Measurements from ENCODE around the gene ENHO. TPM values are rescaled to one million over a fixed set of nuclear protein-coding genes. Genes with fewer than 3 reads are reported as not detected.

The ENHO gene
- total RNA-seq, 5 donors from 2014 or later (not counting 1 experiment from before 2014, with no cell fraction given), result 0.32 to 0.35 TPM; not detected in 3

DNA sequence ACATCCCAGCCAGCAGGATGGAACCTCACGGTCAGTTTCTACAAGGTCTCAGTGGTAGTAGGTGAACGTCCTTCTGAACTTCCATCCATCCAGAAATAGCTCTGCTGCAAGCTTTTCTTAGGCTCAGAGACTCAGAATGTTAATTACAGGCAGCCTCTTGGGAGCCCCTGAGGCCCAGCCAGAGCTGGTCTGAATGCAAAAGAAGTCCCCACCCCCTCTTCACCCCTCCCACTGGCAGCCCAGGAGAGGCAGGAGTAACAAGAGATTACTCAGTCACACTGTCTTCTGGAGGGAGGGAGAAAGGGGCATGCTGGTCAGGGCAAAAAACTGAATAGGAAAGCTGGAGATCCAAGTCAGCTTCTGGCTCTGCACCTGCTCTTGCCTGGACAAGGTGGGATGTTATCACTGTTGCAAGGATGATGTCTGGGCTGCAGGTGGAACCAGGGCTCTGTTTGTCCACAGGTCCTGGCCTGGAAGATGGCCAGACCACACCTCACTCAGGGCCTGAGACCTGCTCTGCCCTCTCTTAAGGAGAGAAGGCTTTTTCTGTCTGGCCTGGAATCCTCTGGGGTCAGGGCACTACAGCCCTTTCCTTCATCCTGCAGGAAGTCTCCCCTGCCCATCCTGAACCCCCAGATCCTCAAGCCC is 9.1 kb downstream of the ENHO start:
- no peak for DNase-seq
- Mint-ChIP-seq H3K27ac (no peak overlapping the region), H3K36me3 (no peaks in the 10 kb centered on the region), H3K4me1 (no peaks in the 10 kb centered on the region), H3K9me3 (no peaks in the 10 kb centered on the region), H3K27me3 (no peaks in the 10 kb centered on the region), H3K4me3 (no peak overlapping the region)
- ATAC-seq (replicated peaks in 1 of 4), result no peak
- WGBS (ENCODE audit: insufficient coverage), result 100% methylated on average over 1 of the region's 2 CpGs
- ChIA-PET POLR2A (no interaction called here), CTCF (no interaction called here)
- Histone ChIP-seq H3K27me3 (replicated peaks in 1 of 2; ENCODE audit: control insufficient read depth in 2 of 2, extremely low read depth in 1 of 2, insufficient read depth in 2 of 2, low read length in 1 of 2) (peaks cover 0 to 6% of the 10 kb centered on the region in 2 experiments), H3K36me3 (ENCODE audit: control insufficient read depth in 2 of 2, extremely low read depth in 1 of 2, insufficient read depth in 1 of 2, low read length in 1 of 2) (no peaks in the 10 kb centered on the region), H3K9me3 (no peaks in the 10 kb centered on the region), H3K4me1 (ENCODE audit: control insufficient read depth in 1 of 2, extremely low read depth in 1 of 2, insufficient read depth in 2 of 2, low read length in 2 of 2) (no peaks in the 10 kb centered on the region), H3K27ac (ENCODE audit: low read length) (no peak overlapping the region), H3K4me3 (ENCODE audit: control insufficient read depth in 1 of 2, extremely low read depth in 1 of 2, low read length in 1 of 2) (no peak overlapping the region)

DNA sequence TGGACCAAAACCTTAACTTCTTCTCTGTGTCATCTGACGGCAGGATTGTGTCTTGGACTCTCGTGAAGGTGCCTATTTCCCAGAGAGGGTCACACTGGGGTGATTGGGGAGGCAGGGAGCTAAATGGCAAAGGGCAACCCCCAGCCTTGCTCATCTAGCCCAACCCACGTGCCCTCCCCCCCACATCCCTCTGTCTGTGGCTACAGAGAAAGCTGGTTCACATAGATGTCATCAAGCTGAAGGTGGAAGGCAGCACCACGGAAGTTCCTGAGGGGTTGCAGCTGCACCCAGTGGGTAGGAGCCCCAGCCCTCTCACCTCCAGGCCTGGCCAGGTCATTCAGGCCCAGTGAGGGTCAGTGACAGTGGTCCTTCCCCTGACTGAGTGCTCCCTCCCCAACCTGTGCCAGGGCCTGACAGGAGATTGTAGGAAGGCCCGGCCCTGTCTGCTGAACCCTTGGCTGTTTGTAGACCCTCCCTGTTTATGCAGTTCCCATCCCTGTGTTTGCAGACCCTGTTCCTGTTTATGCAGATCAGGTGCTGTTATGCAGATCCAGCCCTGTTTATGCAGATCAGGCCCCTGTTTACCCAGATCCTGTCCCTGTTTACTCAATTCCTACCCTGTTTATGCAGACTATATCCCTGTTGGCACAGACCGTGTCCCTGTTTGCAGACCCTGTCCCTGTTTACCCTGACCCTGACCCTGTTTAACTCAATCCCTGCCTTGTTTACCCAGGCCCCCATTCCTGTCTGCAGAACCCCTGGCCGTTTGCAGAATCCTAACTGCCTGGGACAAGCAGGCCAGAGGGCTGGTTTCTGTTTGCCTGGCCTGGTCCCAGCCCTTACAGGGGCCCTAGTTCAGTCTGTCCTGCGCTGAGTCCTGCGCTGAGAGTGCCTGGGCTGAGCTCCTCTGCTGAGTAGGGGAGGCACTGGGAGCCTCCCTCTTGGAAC is 10.4 kb downstream of the ENHO start:
- ChIA-PET POLR2A (no interaction called here), CTCF (interaction anchor here in 1 of 2 donors (0.5 kb wide), 1 partner anchor 1420 kb away, joined by 3 read pairs; no protein-coding TSS in a partner anchor)
- 70% methylated on average over 6 of the region's 9 CpGs for WGBS (ENCODE audit: insufficient coverage)
- H3K36me3 ChIP-seq (ENCODE audit: control insufficient read depth in 2 of 2, extremely low read depth in 1 of 2, insufficient read depth in 1 of 2, low read length in 1 of 2), result no peaks in the 10 kb centered on the region
- H3K4me3 ChIP-seq (ENCODE audit: control insufficient read depth in 1 of 2, extremely low read depth in 1 of 2, low read length in 1 of 2), result no peak overlapping the region
- no peak overlapping the region for H3K4me3 Mint-ChIP-seq
- H3K27me3 ChIP-seq (replicated peaks in 1 of 2; ENCODE audit: control insufficient read depth in 2 of 2, extremely low read depth in 1 of 2, insufficient read depth in 2 of 2, low read length in 1 of 2), result peaks cover 0 to 4% of the 10 kb centered on the region in 2 experiments
- no peaks in the 10 kb centered on the region for H3K36me3 Mint-ChIP-seq
- no peaks in the 10 kb centered on the region for H3K27me3 Mint-ChIP-seq
- DNase-seq (no peak), ATAC-seq (replicated peaks in 1 of 4) (no peak)
- no peaks in the 10 kb centered on the region for H3K4me1 Mint-ChIP-seq
- H3K27ac ChIP-seq (ENCODE audit: low read length), result no peak overlapping the region
- H3K27ac Mint-ChIP-seq, result no peak overlapping the region
- H3K4me1 ChIP-seq (ENCODE audit: control insufficient read depth in 1 of 2, extremely low read depth in 1 of 2, insufficient read depth in 2 of 2, low read length in 2 of 2), result no peaks in the 10 kb centered on the region
- no peaks in the 10 kb centered on the region for H3K9me3 ChIP-seq
- no peaks in the 10 kb centered on the region for H3K9me3 Mint-ChIP-seq

GRCh38 chr9:34510497-34511468 is 12.0 kb downstream of the ENHO start:
- Mint-ChIP-seq H3K9me3 (no peaks in the 10 kb centered on the region), H3K27me3 (no peaks in the 10 kb centered on the region), H3K4me1 (no peaks in the 10 kb centered on the region), H3K4me3 (no peak overlapping the region), H3K27ac (no peak overlapping the region), H3K36me3 (no peaks in the 10 kb centered on the region)
- ChIA-PET CTCF (no interaction called here), POLR2A (no interaction called here)
- ATAC-seq (replicated peaks in 1 of 4) (no peak), DNase-seq (no peak)
- no peak overlapping the region for H3K4me3 ChIP-seq (ENCODE audit: control insufficient read depth in 1 of 2, extremely low read depth in 1 of 2, low read length in 1 of 2)
- no peak overlapping the region for H3K27ac ChIP-seq (ENCODE audit: low read length)
- no peaks in the 10 kb centered on the region for H3K9me3 ChIP-seq
- 88% methylated on average over 3 of the region's 13 CpGs for WGBS (ENCODE audit: insufficient coverage)
- H3K4me1 ChIP-seq (ENCODE audit: control insufficient read depth in 1 of 2, extremely low read depth in 1 of 2, insufficient read depth in 2 of 2, low read length in 2 of 2), result no peaks in the 10 kb centered on the region
- no peaks in the 10 kb centered on the region for H3K36me3 ChIP-seq (ENCODE audit: control insufficient read depth in 2 of 2, extremely low read depth in 1 of 2, insufficient read depth in 1 of 2, low read length in 1 of 2)
- peaks cover 0 to 8% of the 10 kb centered on the region in 2 experiments for H3K27me3 ChIP-seq (replicated peaks in 1 of 2; ENCODE audit: control insufficient read depth in 2 of 2, extremely low read depth in 1 of 2, insufficient read depth in 2 of 2, low read length in 1 of 2)

GRCh38 chr9:34508951-34509350 is 13.8 kb downstream of the ENHO start:
- Mint-ChIP-seq H3K27me3 (no peaks in the 10 kb centered on the region), H3K4me1 (no peaks in the 10 kb centered on the region), H3K27ac (no peak overlapping the region), H3K36me3 (no peaks in the 10 kb centered on the region), H3K4me3 (no peak overlapping the region), H3K9me3 (no peaks in the 10 kb centered on the region)
- Histone ChIP-seq H3K27ac (ENCODE audit: low read length) (no peak overlapping the region), H3K4me3 (ENCODE audit: control insufficient read depth in 1 of 2, extremely low read depth in 1 of 2, low read length in 1 of 2) (no peak overlapping the region), H3K27me3 (replicated peaks in 1 of 2; ENCODE audit: control insufficient read depth in 2 of 2, extremely low read depth in 1 of 2, insufficient read depth in 2 of 2, low read length in 1 of 2) (peaks cover 0 to 4% of the 10 kb centered on the region in 2 experiments), H3K9me3 (no peaks in the 10 kb centered on the region), H3K4me1 (ENCODE audit: control insufficient read depth in 1 of 2, extremely low read depth in 1 of 2, insufficient read depth in 2 of 2, low read length in 2 of 2) (no peaks in the 10 kb centered on the region), H3K36me3 (ENCODE audit: control insufficient read depth in 2 of 2, extremely low read depth in 1 of 2, insufficient read depth in 1 of 2, low read length in 1 of 2) (no peaks in the 10 kb centered on the region)
- ChIA-PET POLR2A (no interaction called here), CTCF (no interaction called here)
- ATAC-seq (replicated peaks in 1 of 4) (no peak), DNase-seq (no peak)
- WGBS (ENCODE audit: insufficient coverage), result 81% methylated on average over 2 of the region's 3 CpGs

DNA sequence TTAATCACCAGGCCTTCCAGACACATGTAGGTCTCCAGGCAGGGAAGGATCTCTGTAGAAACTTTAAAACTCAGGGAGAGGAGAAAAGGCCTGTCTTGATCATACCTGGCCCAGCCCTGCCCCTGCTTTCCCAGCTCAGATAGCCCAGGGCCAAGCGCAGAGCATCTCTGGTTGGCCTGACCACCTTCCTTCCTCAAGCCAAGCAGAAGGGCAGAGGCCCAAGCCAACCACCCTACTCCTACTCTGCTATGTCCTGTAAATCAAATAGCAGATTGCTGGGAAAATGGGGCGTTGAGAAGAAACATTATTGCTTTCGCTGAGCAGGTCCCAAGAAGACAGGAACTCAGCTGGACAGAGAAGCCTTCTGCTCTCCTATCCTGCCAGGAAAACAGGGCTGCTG is 14.3 kb downstream of the ENHO start:
- 100% methylated on average over 1 of the region's 3 CpGs for WGBS (ENCODE audit: insufficient coverage)
- Mint-ChIP-seq H3K4me1 (no peaks in the 10 kb centered on the region), H3K9me3 (no peaks in the 10 kb centered on the region), H3K27me3 (no peaks in the 10 kb centered on the region), H3K36me3 (no peaks in the 10 kb centered on the region), H3K4me3 (no peak overlapping the region), H3K27ac (no peak overlapping the region)
- Histone ChIP-seq H3K4me1 (ENCODE audit: control insufficient read depth in 1 of 2, extremely low read depth in 1 of 2, insufficient read depth in 2 of 2, low read length in 2 of 2) (no peaks in the 10 kb centered on the region), H3K36me3 (ENCODE audit: control insufficient read depth in 2 of 2, extremely low read depth in 1 of 2, insufficient read depth in 1 of 2, low read length in 1 of 2) (no peaks in the 10 kb centered on the region), H3K9me3 (no peaks in the 10 kb centered on the region), H3K27me3 (replicated peaks in 1 of 2; ENCODE audit: control insufficient read depth in 2 of 2, extremely low read depth in 1 of 2, insufficient read depth in 2 of 2, low read length in 1 of 2) (peaks cover 0 to 4% of the 10 kb centered on the region in 2 experiments), H3K27ac (ENCODE audit: low read length) (no peak overlapping the region), H3K4me3 (ENCODE audit: control insufficient read depth in 1 of 2, extremely low read depth in 1 of 2, low read length in 1 of 2) (no peak overlapping the region)
- DNase-seq, result no peak
- ATAC-seq (replicated peaks in 1 of 4), result no peak
- ChIA-PET CTCF (no interaction called here), POLR2A (no interaction called here)

DNA sequence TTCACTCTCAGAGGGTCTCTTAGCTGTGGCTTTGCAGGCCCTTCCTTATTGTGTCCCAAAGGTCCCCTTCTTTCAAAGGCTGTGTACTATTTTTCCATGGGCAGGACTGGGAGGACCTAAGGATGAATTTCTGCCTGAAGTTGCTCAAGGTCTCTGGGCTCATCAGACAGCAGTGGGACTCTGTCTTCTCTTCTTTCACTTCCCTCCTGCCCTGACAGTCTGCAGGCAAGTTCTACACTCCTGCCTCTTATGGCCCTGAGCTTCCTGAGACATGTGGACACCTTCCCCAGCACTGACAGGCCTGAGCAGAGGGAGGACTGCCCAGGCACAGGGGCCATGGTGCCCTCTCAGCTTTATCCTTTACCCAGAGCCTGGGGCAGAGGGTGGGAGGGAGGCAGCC is 14.8 kb downstream of the ENHO start:
- no peak overlapping the region for H3K27ac Mint-ChIP-seq

More for the DNA sequence above, 14.8 kb downstream of the ENHO start:
- Histone ChIP-seq H3K4me3 (ENCODE audit: control insufficient read depth in 1 of 2, extremely low read depth in 1 of 2, low read length in 1 of 2) (no peak overlapping the region), H3K9me3 (no peaks in the 10 kb centered on the region), H3K27ac (ENCODE audit: low read length) (no peak overlapping the region), H3K27me3 (replicated peaks in 1 of 2; ENCODE audit: control insufficient read depth in 2 of 2, extremely low read depth in 1 of 2, insufficient read depth in 2 of 2, low read length in 1 of 2) (peaks cover 0 to 6% of the 10 kb centered on the region in 2 experiments), H3K36me3 (ENCODE audit: control insufficient read depth in 2 of 2, extremely low read depth in 1 of 2, insufficient read depth in 1 of 2, low read length in 1 of 2) (no peaks in the 10 kb centered on the region), H3K4me1 (ENCODE audit: control insufficient read depth in 1 of 2, extremely low read depth in 1 of 2, insufficient read depth in 2 of 2, low read length in 2 of 2) (no peaks in the 10 kb centered on the region)
- no peaks in the 10 kb centered on the region for H3K4me1 Mint-ChIP-seq
- DNase-seq (no peak), ATAC-seq (replicated peaks in 1 of 4) (no peak)
- ChIA-PET POLR2A (interaction anchor here in 1 of 2 donors (0.5 kb wide), 1 partner anchor 74 kb away, joined by 6 read pairs; no protein-coding TSS in a partner anchor), CTCF (no interaction called here)
- no peaks in the 10 kb centered on the region for H3K27me3 Mint-ChIP-seq
- H3K9me3 Mint-ChIP-seq, result no peaks in the 10 kb centered on the region
- H3K36me3 Mint-ChIP-seq, result no peaks in the 10 kb centered on the region
- H3K4me3 Mint-ChIP-seq, result no peak overlapping the region
